A204.1 (cell line): ENCODE measurements around the gene SANBR.
"Not testable (repeated sequence)": the region's sequence is repeated elsewhere in the genome, so short reads cannot be mapped to it uniquely, and the experiment has no call there.

Experiments
- FAIRE-seq: peaks from 2 replicates; lab custom pipeline; 2012; peaks lifted over from hg19 to GRCh38; lab: Jason Lieb, UNC

SANBR gene

GRCh38 chr2:61065714-61066709, at the start of gene SANBR:
Gene SANBR (plus strand): TSS chr2:61065871. CDS start chr2:61070351, 4,480 bp downstream.
- FAIRE-seq: no peak

- no peak for FAIRE-seq
Measured at GRCh38 chr2:61015976-61016375, 49.7 kb upstream of the SANBR start.

- FAIRE-seq: no peak
Measured at GRCh38 chr2:61016392-61017002, 49.2 kb upstream of the SANBR start.

- FAIRE-seq: no peak
Measured at GRCh38 chr2:61017003-61017555, 48.6 kb upstream of the SANBR start.

GRCh38 chr2:61017556-61018317, 47.9 kb upstream of the SANBR start, which contains the start of the genes PEX13 and PUS10:
Gene PEX13 (plus strand): TSS chr2:61017720. CDS start chr2:61017760, 40 bp downstream.
Gene PUS10 (minus strand): TSS chr2:61018255. CDS start chr2:61011890, 6,365 bp downstream.
- no peak for FAIRE-seq

GRCh38 chr2:61018318-61018755, 47.3 kb upstream of the SANBR start:
- FAIRE-seq: no peak

GRCh38 chr2:61018798-61019197, 46.9 kb upstream of the SANBR start:
- no peak for FAIRE-seq

GRCh38 chr2:61021228-61021660, 44.4 kb upstream of the SANBR start:
- FAIRE-seq: no peak

- FAIRE-seq: no peak
Measured at GRCh38 chr2:61023670-61024069, 42.0 kb upstream of the SANBR start.

GRCh38 chr2:61029533-61029932, 36.1 kb upstream of the SANBR start:
- FAIRE-seq: no peak

GRCh38 chr2:61034592-61034991, 31.1 kb upstream of the SANBR start:
- FAIRE-seq: not testable (repeated sequence)

- FAIRE-seq: not testable (repeated sequence)
Measured at GRCh38 chr2:61036643-61037042, 29.0 kb upstream of the SANBR start.

GRCh38 chr2:61042807-61043206, 22.9 kb upstream of the SANBR start:
- FAIRE-seq: no peak

- FAIRE-seq: no peak
Measured at GRCh38 chr2:61044636-61045035, 21.0 kb upstream of the SANBR start.

GRCh38 chr2:61045226-61045625, 20.4 kb upstream of the SANBR start:
- FAIRE-seq: no peak

GRCh38 chr2:61045999-61046398, 19.7 kb upstream of the SANBR start:
- no peak for FAIRE-seq

GRCh38 chr2:61055557-61055956, 10.1 kb upstream of the SANBR start:
- no peak for FAIRE-seq

- no peak for FAIRE-seq
Measured at GRCh38 chr2:61057562-61057961, 8.1 kb upstream of the SANBR start.

GRCh38 chr2:61059382-61059781, 6.3 kb upstream of the SANBR start:
- no peak for FAIRE-seq

- FAIRE-seq: no peak
Measured at GRCh38 chr2:61074100-61074499, 8.4 kb downstream of the SANBR start.

- no peak for FAIRE-seq
Measured at GRCh38 chr2:61085883-61086282, 20.2 kb downstream of the SANBR start.

- no peak for FAIRE-seq
Measured at GRCh38 chr2:61089797-61090196, 24.1 kb downstream of the SANBR start.
